Measurements from ENCODE around the gene PTPRH.

- TF ChIP-seq CTCF (conservative IDR thresholded peaks at IDR 0.05) (no peak), ZFX (IDR thresholded peaks at IDR 0.05) (no peak)
Measured at GRCh38 chr19:55248166-55248675, 38.9 kb upstream of the PTPRH start.

Measured in C4-2B (cell line).